PC-3 (cell line): ENCODE measurements around the gene MOK. TPM values are rescaled to one million over a fixed set of nuclear protein-coding genes. Genes with fewer than 3 reads are reported as not detected.

Experiments
- ATAC-seq: fragments of 200-7000 bp; cut with Tn5 transposase; 2 replicates; pipeline ENCODE4 v1.9.1; 2020; ENCODE audit warnings: mild to moderate bottlenecking, moderate library complexity
- BruUV-seq: library from RNA; stranded (reverse); fragments of 400-500 nt; replicated peaks from 2 replicates; lab custom pipeline; 2021; lab: Mats Ljungman, UMichigan
- CTCF ChIA-PET: fragments of 300-600 bp; sonication (Branson Sonifier 250); formaldehyde crosslinking; loops from one replicate; lab custom pipeline; 2022; ENCODE audit warnings: antibody characterized with exemption; lab: Charles Lee
- POLR2A ChIA-PET: fragments of 300-600 bp; sonication (Branson Sonifier 250); formaldehyde crosslinking; loops from one replicate; lab custom pipeline; 2022; ENCODE audit warnings: antibody characterized with exemption; ENCODE audit not compliant: unreplicated experiment; lab: Charles Lee
- DNase-seq: peaks from one replicate; pipeline ENCODE4 v3.0.0-alpha.2; 2015
- H2AFZ ChIP-seq: fragments of 300-600 bp; sonication (generic); 2 replicates; pipeline ENCODE4 v1.6.0; 2016; ENCODE audit warnings: antibody characterized with exemption, low read length
- H3F3A ChIP-seq: fragments of 300-600 bp; sonication (generic); one replicate; pipeline ENCODE4 v1.6.0; 2017; ENCODE audit warnings: antibody characterized with exemption, low read length, control low read depth, mild to moderate bottlenecking; ENCODE audit not compliant: unreplicated experiment
- H3K27ac ChIP-seq: fragments of 300-600 bp; sonication (generic); 2 replicates; pipeline ENCODE4 v1.5.1; 2016; ENCODE audit warnings: mild to moderate bottlenecking, low read length
- H3K27me3 ChIP-seq: fragments of 300-600 bp; sonication (generic); 2 replicates; pipeline ENCODE4 v1.6.1; 2016; ENCODE audit warnings: low read length, mixed read lengths
- H3K36me3 ChIP-seq: fragments of 300-600 bp; sonication (generic); 2 replicates; pipeline ENCODE4 v1.6.1; 2016; ENCODE audit warnings: low read depth, mixed run types, low read length, mixed read lengths
- H3K4me1 ChIP-seq: fragments of 300-600 bp; sonication (generic); 2 replicates; pipeline ENCODE4 v1.5.1; 2016; ENCODE audit warnings: low read length; ENCODE audit not compliant: insufficient read depth
- H3K4me2 ChIP-seq: fragments of 300-600 bp; sonication (generic); 2 replicates; pipeline ENCODE4 v1.6.0; 2016; ENCODE audit warnings: low read length
- H3K4me3 ChIP-seq: fragments of 300-600 bp; sonication (generic); 2 replicates; pipeline ENCODE4 v1.5.1; 2016; ENCODE audit warnings: mild to moderate bottlenecking, low read length, mixed read lengths
- H3K79me2 ChIP-seq: fragments of 300-600 bp; sonication (generic); 2 replicates; pipeline ENCODE4 v1.6.1; 2017; ENCODE audit warnings: low read length, mixed read lengths
- H3K9ac ChIP-seq: fragments of 300-600 bp; sonication (generic); 2 replicates; pipeline ENCODE4 v1.6.0; 2016; ENCODE audit warnings: mild to moderate bottlenecking, low read length
- H3K9me2 ChIP-seq: fragments of 300-600 bp; sonication (generic); replicated peaks from 2 replicates; pipeline ENCODE4 v1.6.1; 2016; ENCODE audit warnings: mixed run types, low read length, mixed read lengths
- H3K9me3 ChIP-seq: fragments of 300-600 bp; sonication (generic); 2 replicates; pipeline ENCODE4 v1.6.1; 2016; ENCODE audit warnings: low read length, mixed read lengths
- H4K20me1 ChIP-seq: fragments of 300-600 bp; sonication (generic); 2 replicates; pipeline ENCODE4 v1.6.1; 2016; ENCODE audit warnings: low read length, mixed read lengths
- EZH2 ChIP-seq: fragments of 300-600 bp; sonication (generic); IDR thresholded peaks from one replicate; pipeline ENCODE4 v1.6.1; 2017; ENCODE audit warnings: antibody characterized with exemption, mild to moderate bottlenecking, low read length; ENCODE audit not compliant: unreplicated experiment
- EZH2phosphoT487 ChIP-seq: fragments of 300-600 bp; sonication (generic); IDR thresholded peaks from 2 replicates; pipeline ENCODE4 v1.6.1; 2018; ENCODE audit warnings: mild to moderate bottlenecking, antibody characterized with exemption, low read length, borderline replicate concordance
- intact Hi-C: fragments of 100-400 bp; cut with micrococcal nuclease; formaldehyde crosslinking; loops from 2 replicates; pipeline ENCODE4 v1.9.0; 2023
- total RNA-seq: library from RNA; depleted of rRNA; stranded (reverse); fragments of >200 nt; gene quantifications from 2 replicates; pipeline ENCODE4 v1.2.3, GENCODE V29; 2014
- TF ChIP-seq, protein P1 (sequence below): fragments of 300-600 bp; sonication (generic); conservative IDR thresholded peaks from 2 replicates; pipeline ENCODE4 v1.5.1; 2017; ENCODE audit warnings: antibody characterized with exemption, low read depth, mild to moderate bottlenecking, low read length

MOK gene
- total RNA-seq, 1 experiment from 2014 or later = 108 TPM

DNA sequence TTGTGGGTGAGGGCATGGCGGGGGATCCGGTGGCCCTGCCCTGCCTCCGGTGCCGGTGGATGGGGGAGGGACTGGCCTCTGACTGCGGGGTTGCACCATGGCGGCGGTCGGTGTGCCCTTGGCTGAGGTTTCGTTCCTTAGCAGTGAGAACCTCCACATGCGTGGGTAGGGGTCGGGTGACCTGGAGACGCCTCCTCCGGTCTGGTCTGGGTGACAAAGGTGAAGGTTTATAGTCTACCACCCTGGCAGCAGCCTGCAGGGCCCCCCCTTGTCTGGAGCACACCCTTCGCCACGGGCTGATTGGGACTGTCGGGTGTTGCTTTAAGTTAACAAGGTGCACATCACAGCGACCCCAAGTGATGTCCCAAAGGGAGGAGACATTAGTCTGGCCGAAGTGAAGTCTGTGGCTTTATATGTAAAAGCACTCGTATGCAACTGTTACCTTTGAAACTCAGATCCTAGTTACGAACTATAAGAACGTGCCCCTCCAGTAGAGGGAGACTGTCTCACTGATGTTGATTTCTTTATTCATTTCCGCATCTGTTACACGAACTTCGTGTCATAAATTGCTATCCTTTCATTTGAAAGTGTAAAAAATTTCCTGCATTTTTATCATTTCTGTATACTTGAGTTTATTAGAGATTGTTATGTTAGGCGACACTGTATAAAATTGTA lies 90.8 kb downstream of the MOK start:
- ATAC-seq (no peak), DNase-seq (peak; percentile 38)
- no peaks in the 10 kb centered on the region for H3K9me3 ChIP-seq
- peak overlapping the region; percentile 46 for H3K9ac ChIP-seq
- TF ChIP-seq, protein P1, sequence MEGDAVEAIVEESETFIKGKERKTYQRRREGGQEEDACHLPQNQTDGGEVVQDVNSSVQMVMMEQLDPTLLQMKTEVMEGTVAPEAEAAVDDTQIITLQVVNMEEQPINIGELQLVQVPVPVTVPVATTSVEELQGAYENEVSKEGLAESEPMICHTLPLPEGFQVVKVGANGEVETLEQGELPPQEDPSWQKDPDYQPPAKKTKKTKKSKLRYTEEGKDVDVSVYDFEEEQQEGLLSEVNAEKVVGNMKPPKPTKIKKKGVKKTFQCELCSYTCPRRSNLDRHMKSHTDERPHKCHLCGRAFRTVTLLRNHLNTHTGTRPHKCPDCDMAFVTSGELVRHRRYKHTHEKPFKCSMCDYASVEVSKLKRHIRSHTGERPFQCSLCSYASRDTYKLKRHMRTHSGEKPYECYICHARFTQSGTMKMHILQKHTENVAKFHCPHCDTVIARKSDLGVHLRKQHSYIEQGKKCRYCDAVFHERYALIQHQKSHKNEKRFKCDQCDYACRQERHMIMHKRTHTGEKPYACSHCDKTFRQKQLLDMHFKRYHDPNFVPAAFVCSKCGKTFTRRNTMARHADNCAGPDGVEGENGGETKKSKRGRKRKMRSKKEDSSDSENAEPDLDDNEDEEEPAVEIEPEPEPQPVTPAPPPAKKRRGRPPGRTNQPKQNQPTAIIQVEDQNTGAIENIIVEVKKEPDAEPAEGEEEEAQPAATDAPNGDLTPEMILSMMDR = peak; percentile 70
- no peak for TF ChIP-seq EZH2phosphoT487
- peak overlapping the region; percentile 36; the same call in 1 of the 2 replicates for H3K4me3 ChIP-seq
- CTCF ChIA-PET = interaction anchor here (0.8 kb wide), 1 partner anchor 1949 kb away, joined by 4 read pairs; no protein-coding TSS in a partner anchor
- no peaks in the 10 kb centered on the region for H4K20me1 ChIP-seq
- peak overlapping the region; percentile 78 for H3K27ac ChIP-seq
- H2AFZ ChIP-seq = no peak overlapping the region
- peak overlapping the region; percentile 66 for H3K4me2 ChIP-seq
- POLR2A ChIA-PET = interaction anchor here (0.6 to 0.7 kb wide), 3 partner anchors 101 to 258 kb away, joined by 3 to 5 read pairs (median 5); no protein-coding TSS in a partner anchor
- no TSS peak for BruUV-seq
- no peaks in the 10 kb centered on the region for H3K9me2 ChIP-seq
- H3K79me2 ChIP-seq = peaks cover 47% of the 10 kb centered on the region
- H3F3A ChIP-seq = peaks cover 5% of the 10 kb centered on the region
- intact Hi-C loops = no loop called here
- H3K27me3 ChIP-seq = no peaks in the 10 kb centered on the region
- H3K36me3 ChIP-seq = peaks cover 5% of the 10 kb centered on the region; the same call in 1 of the 2 replicates
- H3K4me1 ChIP-seq = peaks cover 26% of the 10 kb centered on the region

DNA sequence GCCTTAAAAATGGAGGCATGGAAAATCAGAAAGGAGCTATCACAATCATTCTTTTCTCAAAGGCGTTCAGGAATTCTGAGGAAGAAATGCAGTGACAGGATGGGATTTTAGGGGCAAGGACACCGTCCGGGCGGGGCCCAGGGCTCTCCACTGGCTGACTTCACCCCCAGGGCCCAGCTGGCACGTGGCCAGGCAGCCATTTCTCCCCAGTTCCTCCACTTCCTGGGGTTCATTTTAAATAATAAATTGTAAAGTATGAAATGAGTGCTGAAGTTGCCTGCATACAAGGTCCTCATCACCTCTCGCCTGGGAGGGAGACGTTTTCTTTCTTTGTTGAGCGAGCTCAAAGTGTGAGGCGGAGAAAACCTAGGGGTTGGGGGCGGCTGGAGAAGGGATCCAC lies 91.5 kb downstream of the MOK start:
- Histone ChIP-seq H3F3A (peaks cover 5% of the 10 kb centered on the region), H3K36me3 (peaks cover 12% of the 10 kb centered on the region; the same call in 1 of the 2 replicates), H3K9ac (no peak overlapping the region), H3K4me3 (no peak overlapping the region), H3K9me3 (no peaks in the 10 kb centered on the region), H3K27me3 (no peaks in the 10 kb centered on the region), H3K9me2 (no peaks in the 10 kb centered on the region), H3K79me2 (peaks cover 41% of the 10 kb centered on the region), H3K27ac (no peak overlapping the region), H2AFZ (no peak overlapping the region), H3K4me2 (no peak overlapping the region), H3K4me1 (peaks cover 26% of the 10 kb centered on the region), H4K20me1 (no peaks in the 10 kb centered on the region)
- ChIA-PET POLR2A (no interaction called here), CTCF (no interaction called here)
- ATAC-seq = no peak
- TF ChIP-seq EZH2phosphoT487 = no peak
- intact Hi-C loops = no loop called here
- BruUV-seq = no TSS peak
- no peak for DNase-seq

DNA sequence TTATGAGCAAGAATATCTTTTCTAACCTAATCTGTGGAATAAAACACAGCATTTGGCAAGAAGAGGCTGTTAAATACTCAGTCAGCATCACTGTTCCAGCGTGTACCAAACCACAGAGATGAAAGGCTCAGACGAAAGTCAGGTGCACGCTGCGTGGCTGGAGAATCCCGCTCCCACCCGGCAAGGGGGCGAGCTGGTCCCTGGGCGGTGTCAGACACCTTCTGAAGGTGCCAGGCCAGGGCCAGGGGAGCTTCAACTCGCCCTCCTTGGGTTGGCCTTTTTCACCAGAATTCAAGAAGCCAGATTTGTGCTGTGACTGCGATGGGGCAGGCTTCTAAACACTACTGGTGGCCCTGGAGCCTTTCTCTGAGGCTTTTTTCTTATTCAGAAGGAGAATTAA lies 92.1 kb downstream of the MOK start:
- CTCF ChIA-PET = no interaction called here
- BruUV-seq = no TSS peak
- no peak overlapping the region for H3K9ac ChIP-seq
- H2AFZ ChIP-seq = no peak overlapping the region
- H4K20me1 ChIP-seq = no peaks in the 10 kb centered on the region
- intact Hi-C loops = no loop called here
- H3K27ac ChIP-seq = no peak overlapping the region
- peaks cover 35% of the 10 kb centered on the region for H3K79me2 ChIP-seq
- no peaks in the 10 kb centered on the region for H3K27me3 ChIP-seq
- ATAC-seq (no peak), DNase-seq (no peak)
- peaks cover 14% of the 10 kb centered on the region; the same call in 1 of the 2 replicates for H3K36me3 ChIP-seq
- POLR2A ChIA-PET = no interaction called here
- H3K4me1 ChIP-seq = peaks cover 26% of the 10 kb centered on the region
- peaks cover 5% of the 10 kb centered on the region for H3F3A ChIP-seq
- H3K9me2 ChIP-seq = no peaks in the 10 kb centered on the region
- TF ChIP-seq, protein P1 = no peak
- TF ChIP-seq EZH2phosphoT487 (no peak), EZH2 (no peak)
- H3K9me3 ChIP-seq = no peaks in the 10 kb centered on the region
- no peak overlapping the region for H3K4me3 ChIP-seq
- no peak overlapping the region for H3K4me2 ChIP-seq
